ENCODE results near the gene WNK1.

Gene WNK1

DNA sequence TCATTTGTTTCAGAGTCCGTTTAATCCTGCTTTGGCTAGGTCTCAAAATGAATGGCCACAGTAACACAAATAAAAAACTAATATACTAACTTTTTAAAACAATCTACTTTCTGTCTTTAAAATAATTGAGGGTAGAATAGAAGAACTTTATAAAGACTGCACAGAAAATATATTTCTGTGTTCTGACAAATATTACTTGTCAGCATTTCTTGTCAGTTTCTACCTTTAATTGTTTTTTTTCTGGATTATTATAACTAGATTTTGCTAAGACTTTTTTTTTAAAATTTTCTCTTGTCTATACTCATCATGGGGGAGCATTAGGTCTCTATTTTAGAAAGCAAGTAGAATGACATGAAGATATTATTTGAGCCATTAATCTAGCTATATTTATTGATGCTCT is 110.9 kb downstream of the WNK1 start:
- no peak for DNase-seq (ENCODE audit: low read depth)
- TF ChIP-seq, protein P1, sequence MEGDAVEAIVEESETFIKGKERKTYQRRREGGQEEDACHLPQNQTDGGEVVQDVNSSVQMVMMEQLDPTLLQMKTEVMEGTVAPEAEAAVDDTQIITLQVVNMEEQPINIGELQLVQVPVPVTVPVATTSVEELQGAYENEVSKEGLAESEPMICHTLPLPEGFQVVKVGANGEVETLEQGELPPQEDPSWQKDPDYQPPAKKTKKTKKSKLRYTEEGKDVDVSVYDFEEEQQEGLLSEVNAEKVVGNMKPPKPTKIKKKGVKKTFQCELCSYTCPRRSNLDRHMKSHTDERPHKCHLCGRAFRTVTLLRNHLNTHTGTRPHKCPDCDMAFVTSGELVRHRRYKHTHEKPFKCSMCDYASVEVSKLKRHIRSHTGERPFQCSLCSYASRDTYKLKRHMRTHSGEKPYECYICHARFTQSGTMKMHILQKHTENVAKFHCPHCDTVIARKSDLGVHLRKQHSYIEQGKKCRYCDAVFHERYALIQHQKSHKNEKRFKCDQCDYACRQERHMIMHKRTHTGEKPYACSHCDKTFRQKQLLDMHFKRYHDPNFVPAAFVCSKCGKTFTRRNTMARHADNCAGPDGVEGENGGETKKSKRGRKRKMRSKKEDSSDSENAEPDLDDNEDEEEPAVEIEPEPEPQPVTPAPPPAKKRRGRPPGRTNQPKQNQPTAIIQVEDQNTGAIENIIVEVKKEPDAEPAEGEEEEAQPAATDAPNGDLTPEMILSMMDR (IDR thresholded peaks at IDR 0.05; ENCODE audit: low read length, missing control alignments) = no peak
- no peak overlapping the region for H3K4me3 ChIP-seq (replicated peaks; ENCODE audit: low read depth, low read length)

DNA sequence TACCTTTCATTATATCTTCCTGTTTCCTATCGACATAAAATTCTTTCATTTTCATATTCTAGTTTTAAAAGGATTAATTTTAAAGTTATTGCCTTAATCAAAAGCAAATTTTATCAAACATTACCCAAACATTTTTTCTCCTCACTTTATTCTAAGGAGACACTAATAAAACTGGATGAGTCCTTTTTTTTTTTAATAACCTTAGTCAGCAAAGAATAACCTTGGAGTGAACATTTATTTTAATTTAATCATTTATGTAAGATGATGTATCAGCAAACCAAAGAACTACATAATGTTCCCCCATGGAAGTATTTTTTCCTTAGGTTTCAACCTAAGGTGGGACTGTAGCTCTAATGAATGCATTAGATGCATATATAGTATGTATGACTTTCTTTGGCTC is 113.2 kb downstream of the WNK1 start:
- DNase-seq (ENCODE audit: low read depth) = no peak
- TF ChIP-seq, protein P1 (IDR thresholded peaks at IDR 0.05; ENCODE audit: low read length, missing control alignments) = no peak
- no peak overlapping the region for H3K4me3 ChIP-seq (replicated peaks; ENCODE audit: low read depth, low read length)

DNA sequence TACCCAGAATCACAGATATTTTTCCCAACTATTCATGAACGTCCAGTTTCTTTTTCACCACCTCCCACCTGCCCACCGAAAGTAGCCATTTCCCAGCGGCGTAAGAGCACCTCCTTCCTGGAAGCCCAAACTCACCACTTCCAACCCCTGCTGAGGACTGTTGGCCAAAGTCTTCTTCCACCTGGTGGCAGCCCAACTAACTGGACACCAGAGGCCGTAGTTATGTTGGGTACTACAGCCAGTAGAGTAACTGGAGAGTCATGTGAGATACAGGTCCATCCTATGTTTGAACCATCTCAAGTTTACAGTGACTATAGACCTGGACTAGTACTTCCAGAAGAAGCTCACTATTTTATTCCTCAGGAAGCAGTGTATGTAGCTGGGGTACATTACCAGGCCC is 115.5 kb downstream of the WNK1 start:
- no peak overlapping the region for H3K4me3 ChIP-seq (replicated peaks; ENCODE audit: low read depth, low read length)
- TF ChIP-seq, protein P1 (IDR thresholded peaks at IDR 0.05; ENCODE audit: low read length, missing control alignments) = no peak
- DNase-seq (ENCODE audit: low read depth) = no peak

DNA sequence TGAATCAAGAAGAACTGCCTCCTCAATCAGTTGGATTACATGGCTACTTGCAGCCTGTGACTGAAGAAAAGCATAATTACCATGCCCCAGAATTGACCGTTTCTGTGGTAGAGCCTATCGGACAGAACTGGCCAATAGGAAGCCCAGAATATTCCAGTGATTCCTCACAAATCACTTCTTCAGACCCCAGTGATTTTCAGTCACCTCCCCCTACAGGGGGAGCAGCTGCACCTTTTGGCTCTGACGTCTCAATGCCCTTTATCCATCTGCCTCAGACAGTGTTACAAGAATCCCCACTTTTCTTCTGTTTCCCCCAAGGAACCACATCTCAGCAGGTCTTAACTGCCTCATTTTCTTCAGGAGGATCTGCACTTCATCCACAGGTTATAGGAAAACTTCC is 116.3 kb downstream of the WNK1 start:
- H3K4me3 ChIP-seq (replicated peaks; ENCODE audit: low read depth, low read length) = no peak overlapping the region
- TF ChIP-seq, protein P1 (IDR thresholded peaks at IDR 0.05; ENCODE audit: low read length, missing control alignments) = no peak
- DNase-seq (ENCODE audit: low read depth) = no peak

DNA sequence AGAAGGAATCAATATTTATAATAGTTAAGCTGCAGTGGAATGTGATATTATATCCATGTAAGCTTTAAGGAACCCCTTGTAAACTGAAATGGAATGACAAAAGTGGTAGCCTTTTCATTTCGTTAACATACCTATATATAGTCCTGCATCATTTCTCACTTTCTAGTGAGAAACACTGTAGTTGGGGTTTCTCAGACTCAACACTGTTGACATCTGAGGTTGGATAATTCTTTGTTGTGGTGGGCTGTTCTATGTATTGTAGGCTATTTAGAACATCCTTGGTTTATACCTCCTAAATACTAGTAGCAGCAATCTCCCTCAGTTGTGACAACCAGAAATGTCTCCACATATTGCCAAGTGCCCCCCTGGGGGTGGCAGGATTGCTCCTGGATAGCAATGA is 118.0 kb downstream of the WNK1 start:
- TF ChIP-seq, protein P1 (IDR thresholded peaks at IDR 0.05; ENCODE audit: low read length, missing control alignments) = no peak
- DNase-seq (ENCODE audit: low read depth) = no peak
- no peak overlapping the region for H3K4me3 ChIP-seq (replicated peaks; ENCODE audit: low read depth, low read length)

DNA sequence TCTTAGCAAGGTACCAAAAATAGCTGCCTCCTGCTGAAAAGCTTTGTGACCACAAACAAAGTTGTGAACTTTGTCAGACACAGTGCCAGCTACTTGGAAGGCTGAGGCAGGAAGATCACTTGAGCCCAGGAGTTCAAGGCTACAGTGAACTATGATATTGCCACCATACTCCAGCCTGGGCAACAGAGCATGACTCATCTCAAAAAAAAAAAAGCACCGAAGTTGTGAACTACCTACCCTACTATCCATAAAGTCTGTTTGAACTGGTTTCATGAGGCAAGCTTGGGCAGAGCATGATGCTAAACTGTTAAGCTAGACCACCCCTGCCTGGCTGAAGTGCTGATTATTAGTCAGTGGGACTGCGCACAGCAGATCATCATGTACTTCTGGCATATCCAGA is 121.6 kb downstream of the WNK1 start:
- TF ChIP-seq, protein P1 (IDR thresholded peaks at IDR 0.05; ENCODE audit: low read length, missing control alignments) = no peak
- no peak overlapping the region for H3K4me3 ChIP-seq (replicated peaks; ENCODE audit: low read depth, low read length)
- DNase-seq (ENCODE audit: low read depth) = no peak

DNA sequence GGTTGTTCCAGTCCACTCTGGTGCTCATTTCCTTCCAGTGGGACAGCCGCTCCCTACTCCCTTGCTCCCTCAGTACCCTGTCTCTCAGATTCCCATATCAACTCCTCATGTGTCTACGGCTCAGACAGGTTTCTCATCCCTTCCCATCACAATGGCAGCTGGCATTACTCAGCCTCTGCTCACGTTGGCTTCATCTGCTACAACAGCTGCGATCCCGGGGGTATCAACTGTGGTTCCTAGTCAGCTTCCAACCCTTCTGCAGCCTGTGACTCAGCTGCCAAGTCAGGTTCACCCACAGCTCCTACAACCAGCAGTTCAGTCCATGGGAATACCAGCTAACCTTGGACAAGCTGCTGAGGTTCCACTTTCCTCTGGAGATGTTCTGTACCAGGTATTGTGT is 127.3 kb downstream of the WNK1 start:
- TF ChIP-seq, protein P1 (IDR thresholded peaks at IDR 0.05; ENCODE audit: low read length, missing control alignments) = no peak

More for the DNA sequence above, 127.3 kb downstream of the WNK1 start:
- H3K4me3 ChIP-seq (replicated peaks; ENCODE audit: low read depth, low read length) = no peak overlapping the region
- DNase-seq (ENCODE audit: low read depth) = peak; percentile 39
